GM21619 (cell line): ENCODE results near the gene SCART1.
"Not testable (repeated sequence)": the region's sequence is repeated elsewhere in the genome, so short reads cannot be mapped to it uniquely, and the experiment has no call there.

Experiments
- ATAC-seq: cut with Tn5 transposase; IDR thresholded peaks from one replicate; pipeline ENCODE4 v1.9.1; 2021; ENCODE audit not compliant: unreplicated experiment

Gene SCART1

DNA sequence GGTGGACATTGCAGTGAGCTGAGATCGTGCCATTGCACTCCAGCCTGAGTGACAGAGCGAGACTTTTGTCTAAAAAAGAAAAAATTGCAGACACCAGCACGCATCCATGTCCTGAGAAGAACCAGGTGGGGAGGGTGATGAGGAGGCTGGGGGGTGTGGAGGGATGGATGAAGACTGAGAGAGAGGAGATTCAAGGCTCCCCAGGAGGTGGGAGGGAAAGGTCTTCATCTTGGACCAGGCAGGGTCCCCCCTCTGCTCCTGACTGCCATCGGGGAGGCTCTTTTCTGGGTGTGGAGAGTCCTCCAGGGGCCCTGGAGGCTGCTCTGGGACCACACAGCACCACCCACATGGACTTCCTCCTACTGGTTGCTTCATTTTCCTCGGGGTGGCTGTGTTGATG lies 1.5 kb downstream of the SCART1 start:
- ATAC-seq, result no peak

DNA sequence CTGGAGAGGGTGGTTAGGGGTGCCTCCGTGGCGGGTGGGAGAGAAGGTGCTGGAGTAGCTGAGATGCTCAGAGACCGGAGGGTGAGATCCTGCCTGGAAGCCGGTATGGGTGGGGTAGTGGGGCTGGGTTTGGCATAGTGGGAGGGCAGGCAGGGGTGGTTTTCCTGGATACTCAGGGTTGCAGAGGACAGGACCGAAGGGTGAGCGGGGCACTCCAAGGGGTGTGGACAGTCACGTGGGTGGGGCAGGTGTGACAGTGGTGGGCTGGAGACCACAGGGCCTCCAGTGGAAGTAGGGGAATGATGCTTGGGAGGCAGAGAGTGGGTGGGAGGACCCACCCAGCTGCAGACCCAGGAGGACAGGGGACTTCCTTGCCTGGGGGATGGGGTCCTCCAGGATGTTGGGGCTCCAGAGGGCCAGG lies 1.9 kb downstream of the SCART1 start:
- ATAC-seq, result no peak

DNA sequence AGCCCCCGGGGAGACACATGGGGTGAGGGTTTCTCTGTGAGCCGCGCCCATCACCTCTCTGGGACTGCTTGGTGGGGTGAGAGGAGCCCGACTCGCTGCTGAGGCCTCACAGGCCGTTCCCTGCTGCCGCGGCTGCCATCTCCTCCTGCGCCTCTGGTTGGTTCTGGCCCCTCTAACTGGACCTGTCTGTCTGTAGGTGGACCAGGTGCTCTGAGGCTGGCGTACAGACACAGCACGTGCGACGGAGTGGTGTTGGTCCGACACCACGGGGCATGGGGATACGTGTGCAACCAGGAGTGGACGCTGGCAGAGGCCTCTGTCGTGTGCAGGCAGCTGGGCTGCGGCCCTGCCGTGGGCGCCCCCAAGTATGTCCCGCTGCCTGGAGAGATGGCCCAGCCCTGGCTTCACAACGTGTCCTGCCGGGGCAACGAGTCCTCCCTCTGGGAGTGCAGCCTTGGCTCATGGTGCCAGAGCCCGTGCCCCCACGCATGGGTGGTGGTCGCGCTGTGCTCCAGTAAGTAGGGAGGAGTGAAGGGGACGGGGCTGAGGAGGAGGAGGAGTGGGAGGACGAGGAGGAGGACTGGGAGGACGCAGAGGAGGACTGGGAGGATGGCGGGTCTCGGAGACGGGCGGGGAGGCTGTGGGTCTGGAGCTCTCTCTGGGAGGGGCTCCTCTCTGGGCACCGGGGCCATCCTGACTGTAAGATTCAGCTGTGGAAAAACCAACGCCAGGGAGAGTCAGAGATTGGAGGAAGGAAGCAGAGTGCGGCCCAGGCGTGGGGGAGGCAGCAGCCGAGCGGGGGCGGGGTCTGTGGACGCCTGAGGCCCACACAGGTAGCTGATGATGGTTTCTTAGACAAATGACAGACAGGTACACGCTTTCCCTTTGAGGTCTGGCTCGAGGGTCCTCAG lies 2.6 kb downstream of the SCART1 start:
- no peak for ATAC-seq

DNA sequence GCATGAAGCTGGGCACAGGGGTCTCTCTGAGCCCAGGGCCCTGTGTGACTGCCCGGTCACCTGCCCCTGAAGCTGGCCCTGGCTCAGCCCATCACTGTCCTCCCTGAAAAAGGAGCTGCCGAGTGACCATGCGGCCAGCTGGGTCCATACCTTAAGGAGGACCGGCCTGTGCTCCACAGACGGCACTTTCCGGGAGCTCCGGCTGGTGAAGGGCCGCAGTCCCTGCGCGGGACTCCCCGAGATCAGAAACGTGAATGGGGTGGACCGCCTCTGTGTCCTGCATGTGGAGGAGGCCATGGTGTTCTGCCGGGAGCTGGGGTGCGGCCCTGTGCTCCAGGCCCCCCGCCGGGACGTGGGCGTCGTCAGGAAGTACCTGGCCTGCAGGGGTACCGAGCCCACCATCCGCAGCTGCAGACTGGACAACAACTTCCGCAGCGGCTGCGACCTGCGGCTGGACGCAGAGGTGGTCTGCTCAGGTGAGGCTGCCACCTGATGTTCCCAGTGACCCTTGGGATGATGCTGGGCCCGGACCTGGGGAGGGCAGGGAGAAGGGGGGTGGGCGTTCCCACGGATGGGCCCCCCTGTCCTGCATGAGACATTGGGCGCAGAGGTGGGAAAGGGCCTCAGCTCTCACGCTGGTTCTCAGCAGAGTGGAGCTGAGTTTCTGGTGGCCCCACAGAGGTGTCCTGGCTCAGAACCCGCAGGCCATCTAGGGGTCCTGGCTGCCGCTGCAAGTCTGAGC lies 3.5 kb downstream of the SCART1 start:
- no peak for ATAC-seq

DNA sequence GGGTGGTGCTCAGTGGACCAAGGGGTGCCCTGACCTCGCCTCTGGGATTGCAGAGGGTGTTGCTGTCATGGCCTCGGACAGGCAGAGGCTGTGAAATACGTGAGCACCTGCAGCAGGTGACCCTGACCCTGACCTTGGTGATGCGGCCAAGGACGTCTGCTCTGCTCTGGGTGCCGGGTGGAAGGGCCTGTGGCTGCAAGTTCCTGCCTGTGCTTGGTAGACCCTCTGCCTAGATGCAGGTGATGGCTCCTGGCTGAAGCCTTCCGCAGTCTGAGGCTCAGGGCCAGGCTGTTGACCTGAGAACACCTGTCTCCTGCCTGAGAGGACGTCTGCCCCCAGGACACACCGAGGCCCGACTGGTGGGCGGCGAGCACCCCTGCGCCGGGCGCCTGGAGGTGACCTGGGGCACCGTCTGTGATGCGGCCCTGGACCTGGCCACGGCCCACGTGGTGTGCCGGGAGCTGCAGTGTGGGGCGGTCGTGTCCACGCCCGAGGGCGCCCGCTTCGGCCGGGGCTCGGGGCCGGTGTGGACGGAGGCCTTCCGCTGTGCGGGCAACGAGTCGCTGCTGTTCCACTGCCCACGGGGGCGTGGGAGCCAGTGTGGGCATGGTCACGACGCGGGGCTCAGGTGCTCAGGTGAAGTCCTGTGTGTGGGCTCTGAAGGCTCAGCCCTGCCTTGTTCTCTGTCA lies 4.4 kb downstream of the SCART1 start:
- ATAC-seq, result no peak

DNA sequence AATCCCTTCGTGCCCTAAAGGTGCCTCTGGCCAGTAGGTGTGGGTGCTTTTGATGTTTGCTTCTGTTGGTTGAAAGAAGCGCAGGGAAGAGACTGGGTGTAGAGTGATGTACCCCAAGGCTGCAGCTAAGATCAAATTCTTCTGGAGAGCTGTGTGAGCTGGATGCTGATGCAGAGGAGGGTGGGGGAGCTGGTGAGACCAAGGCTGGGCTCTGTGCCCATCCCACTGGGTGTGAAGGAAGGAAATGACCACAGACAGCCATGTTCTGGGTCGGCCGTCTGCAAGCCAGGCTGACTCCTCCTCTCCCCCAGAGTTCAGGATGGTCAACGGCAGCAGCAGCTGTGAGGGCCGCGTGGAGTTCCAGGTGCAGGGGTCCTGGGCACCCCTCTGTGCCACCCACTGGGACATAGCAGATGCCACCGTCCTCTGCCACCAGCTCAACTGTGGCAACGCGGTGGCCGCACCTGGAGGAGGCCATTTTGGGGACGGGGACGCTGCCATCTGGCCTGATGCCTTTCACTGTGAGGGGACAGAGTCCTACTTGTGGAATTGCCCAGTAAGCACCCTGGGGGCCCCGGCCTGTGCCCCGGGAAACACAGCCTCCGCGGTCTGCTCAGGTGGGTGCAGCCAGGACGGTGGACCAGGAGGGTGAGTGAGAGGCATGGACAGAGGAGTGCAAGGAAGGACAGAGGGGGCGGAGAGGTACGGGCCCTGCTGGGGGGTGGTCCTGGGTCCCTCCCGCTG lies 5.1 kb downstream of the SCART1 start:
- no peak for ATAC-seq

DNA sequence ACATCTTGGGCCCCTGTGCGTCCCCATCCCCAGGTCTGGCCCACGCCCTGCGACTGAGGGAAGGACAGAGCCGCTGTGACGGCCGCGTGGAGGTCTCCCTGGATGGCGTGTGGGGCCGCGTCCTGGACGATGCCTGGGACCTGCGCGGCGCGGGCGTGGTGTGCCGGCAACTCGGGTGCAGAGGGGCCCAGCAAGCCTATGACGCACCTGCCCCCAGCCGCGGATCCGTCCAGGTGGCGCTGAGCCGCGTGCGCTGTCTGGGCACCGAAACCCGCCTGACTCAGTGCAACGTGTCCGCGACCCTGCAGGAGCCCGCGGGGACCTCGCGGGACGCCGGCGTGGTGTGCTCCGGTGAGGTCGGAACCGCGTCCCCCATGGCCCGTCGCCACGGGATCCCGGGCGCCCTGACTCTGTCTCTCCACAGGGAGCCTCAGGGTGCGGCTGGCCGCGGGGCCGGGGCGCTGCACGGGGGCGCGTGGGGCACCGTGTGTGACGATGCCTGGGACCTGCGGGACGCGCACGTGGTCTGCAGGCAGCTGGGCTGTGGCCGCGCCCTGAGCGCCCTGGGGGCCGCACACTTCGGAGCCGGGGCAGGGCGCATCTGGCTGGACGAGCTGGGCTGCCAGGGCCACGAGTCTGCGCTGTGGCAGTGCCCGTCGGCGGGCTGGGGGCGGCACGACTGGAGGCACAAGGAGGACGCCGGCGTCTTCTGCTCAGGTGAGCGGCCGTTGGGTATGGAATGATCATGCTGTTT lies 5.9 kb downstream of the SCART1 start:
- ATAC-seq, result no peak

DNA sequence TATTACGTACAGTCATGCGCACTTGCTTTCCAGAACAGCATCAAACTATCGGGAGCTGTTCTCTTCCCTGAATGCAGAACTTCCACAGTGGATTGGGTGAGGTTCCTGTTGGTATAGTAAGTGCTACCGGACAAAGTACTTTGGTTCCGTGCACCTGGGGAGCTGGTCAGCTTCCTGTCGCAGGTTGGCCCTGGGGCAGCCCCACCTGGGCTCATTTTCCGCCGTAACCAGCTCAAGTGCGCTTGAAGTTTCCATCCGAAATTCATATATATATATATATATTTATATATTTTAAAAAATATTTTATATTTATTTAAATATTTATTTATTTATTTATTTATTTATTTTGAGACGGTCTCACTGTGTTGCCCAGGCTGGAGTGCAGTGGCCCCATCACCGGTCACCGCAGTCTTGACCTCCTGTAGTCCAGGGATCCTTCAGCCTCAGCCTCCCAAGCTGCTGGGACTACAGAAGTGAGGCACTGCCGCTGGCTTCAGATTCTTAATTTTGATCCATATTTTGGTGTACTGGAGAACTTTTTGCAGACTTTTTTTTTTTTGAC lies 6.5 kb downstream of the SCART1 start:
- no peak for ATAC-seq

DNA sequence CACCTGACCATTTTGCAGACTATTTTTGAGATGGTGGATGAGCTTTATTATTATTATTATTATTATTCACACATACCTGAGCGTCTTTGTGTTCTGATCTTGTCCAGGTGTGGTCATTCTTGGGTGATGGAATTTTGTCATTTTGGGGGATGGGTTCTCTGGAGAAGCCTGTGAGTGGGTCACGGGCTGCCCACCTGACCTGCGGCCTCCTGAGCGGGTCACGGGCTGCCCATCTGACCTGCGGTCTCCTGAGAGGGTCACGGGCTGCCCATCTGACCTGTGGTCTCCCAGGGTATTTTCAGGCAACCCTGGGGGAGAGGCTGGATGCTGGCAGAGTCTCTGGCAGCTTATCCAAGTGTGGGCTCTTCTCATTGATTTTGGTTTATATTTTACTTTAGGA lies 7.3 kb downstream of the SCART1 start:
- no peak for ATAC-seq

DNA sequence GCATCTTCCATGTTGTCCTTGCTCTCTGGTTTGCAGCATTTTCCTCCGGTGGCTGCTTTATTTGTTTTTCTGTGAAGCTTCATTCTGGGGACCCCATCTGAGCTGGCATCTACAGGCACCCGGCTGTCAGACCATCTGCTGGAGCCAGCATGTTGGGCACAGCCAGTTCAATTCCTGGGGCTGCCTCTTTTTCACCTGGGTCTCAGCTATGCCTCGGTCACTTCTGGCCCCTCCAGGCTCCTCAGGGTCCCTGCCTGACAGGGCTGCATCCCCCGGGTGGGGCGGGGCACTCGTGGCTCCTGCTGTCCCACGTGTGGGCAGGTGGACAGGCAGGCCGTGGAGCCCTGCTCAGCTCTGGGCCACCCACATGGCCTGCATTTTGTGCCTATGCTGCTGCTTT lies 8.1 kb downstream of the SCART1 start:
- no peak for ATAC-seq

DNA sequence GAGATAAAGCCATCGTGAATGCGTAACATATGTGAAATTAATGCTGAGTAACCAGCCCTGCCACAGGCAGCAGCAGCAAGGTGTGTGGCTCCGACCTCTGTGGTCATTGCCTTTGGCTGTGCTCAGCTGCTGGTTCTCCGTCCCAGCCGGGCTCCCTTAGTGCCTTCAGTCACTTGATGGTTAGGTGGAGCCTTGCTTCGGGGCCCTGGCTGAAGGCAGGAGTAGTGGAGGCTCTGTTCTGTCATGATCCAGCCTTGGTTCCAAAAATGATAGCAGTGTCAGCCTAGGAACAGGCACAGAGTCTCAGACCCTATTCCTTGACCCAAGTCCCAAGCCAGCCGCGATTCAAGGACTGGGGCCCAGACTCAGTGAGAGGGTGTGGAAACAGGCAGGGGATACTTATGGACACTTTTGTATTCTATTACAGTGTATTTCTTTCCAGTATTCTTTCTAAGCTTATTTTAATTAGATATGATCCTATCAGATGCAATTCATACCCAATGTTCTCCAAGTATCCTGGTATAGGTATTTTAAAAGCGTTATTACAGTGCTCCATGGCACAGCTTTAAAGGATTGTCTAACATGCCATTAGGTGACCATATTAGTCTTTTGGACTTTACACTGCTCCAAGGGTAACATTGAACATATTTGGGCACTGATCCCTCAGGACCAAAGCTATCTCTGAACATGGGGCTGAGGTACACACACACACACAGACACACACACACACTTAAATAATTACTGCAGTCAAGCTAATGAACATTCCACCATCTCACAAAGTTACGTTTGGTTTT lies 9.0 kb downstream of the SCART1 start:
- ATAC-seq, result no peak

DNA sequence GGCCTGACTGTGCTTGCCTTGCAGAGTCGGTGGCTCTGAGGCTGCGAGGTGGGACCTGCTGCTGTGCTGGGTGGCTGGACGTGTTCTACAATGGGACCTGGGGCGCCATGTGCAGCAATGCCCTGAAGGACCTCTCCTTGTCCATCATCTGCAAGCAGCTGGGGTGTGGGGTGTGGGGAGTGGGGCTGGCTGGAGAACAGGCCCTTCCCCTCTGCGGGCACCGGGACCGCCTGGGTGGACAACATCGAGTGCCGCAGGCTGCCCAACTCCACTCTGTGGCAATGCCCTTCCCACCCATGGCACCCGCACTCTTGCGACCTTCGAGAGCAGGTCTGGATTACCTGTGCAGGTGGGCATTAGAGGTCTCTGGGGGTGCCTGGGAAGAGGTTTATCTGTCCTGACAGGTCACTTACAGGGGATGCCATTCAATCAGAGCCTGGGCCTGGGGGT lies 10.9 kb downstream of the SCART1 start:
- ATAC-seq, result no peak

DNA sequence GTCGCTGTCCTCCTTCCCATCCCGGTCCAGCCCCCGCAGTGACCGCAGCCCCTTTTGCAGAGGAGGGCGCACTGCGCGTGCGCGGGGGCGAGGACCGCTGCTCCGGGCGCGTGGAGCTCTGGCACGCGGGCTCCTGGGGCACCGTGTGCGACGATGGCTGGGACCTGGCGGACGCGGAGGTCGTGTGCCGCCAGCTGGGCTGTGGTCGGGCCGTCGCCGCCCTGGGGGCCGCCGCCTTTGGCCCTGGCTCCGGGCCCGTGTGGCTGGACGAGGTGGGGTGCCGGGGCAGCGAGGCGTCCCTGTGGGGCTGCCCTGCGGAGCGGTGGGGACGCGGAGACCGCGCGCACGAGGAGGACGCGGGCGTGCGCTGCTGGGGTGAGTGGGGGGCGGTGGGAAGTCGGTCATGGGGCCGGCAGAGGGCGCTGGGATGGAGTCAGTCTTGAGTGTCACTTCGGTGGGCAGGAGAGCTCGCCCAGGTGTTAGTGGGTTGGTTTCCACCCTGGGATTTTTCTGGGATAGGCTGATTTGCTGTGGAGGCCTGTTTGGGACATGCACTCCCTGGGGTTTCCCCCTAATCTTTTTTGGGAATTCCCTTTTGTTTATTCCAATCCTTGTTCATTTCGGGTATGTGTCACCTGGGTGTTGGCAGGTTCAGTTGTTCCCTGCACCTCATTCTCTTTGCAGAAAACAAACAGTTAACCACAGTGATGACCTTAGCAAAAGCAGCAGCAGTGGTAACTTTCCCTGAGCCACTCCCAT lies 11.6 kb downstream of the SCART1 start:
- no peak for ATAC-seq

DNA sequence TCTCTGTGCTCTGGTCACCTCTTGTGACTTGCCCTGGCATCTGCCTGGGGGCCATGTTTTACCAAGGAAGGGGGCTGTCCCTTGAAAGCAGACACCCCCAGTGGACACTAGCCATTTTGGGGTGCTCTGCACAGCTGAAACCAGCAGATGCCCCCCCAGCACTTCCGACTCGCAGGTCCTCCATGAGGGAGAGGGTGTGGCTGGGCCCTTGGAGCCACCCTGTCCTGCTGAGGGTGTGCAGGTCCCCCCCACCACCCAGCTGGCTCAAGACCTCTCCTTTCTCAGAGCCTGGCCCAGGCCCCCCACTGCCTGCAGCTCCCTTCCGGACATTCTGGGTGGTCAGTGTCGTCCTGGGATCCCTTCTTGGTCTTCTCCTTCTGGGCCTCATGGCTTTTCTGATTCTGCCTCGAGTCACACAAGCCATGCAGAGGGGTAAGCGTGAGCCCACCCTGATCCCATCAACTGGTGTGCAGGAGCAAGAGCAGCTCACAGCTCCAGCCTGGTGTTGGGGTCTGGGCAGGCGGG lies 12.3 kb downstream of the SCART1 start:
- no peak for ATAC-seq

DNA sequence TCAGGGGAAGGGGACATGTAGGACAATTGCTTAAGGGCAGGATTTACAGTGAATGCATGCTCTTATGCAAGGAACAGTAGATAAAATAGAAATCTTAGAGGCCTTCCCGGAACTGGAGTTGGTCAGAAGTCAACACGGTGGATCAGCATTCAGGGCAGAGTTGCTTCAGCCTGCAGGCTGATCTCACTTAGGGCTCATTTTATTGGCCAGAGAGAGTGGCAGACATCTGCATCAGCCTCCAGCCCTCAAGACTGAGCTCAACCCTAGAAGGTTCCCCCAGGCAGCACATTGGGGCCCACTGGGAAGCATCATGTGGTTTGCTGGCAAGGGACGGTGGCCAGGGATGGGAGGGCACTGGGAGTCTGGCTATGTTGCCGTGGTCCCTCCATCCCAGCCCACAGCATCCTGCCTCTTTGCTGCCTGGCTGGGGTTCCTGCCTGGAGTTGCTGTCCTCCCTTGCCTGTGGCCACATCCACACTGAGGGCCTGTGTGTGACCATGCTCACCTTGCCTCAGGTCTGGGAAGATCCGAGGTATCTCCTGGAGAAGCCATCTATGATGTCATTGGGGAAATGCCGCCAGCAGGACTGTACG lies 13.0 kb downstream of the SCART1 start:
- ATAC-seq, result no peak

DNA sequence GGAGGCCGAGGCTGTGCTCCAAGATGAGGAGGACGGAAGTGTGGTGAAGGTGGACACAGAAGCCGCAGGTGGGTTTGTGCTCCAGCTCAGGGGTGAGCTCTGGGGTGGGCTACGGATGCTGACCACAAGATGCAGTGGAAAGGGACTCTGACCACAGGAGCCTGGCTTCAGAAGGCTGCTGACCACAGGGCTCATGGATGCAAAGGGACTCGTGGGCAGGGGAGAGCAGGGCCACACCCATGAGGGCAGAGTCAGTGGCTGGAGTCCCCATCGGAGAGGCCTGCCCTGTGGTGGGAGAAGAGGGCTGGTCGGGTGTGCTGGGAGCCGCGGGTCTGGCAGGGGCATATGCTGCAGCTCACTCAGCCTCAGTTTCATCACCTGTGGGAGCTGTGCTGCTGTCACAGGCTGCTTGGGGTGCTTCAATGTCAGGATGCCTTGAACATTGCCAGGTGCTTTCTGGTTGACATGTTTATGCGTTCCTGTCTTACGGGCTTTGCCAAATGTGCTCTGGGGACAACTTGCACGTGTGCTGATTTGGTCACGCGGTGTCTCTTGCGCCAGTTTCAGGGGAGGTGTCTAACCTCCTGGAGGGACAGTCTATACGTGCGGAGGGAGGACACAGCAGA lies 13.7 kb downstream of the SCART1 start:
- ATAC-seq, result no peak

DNA sequence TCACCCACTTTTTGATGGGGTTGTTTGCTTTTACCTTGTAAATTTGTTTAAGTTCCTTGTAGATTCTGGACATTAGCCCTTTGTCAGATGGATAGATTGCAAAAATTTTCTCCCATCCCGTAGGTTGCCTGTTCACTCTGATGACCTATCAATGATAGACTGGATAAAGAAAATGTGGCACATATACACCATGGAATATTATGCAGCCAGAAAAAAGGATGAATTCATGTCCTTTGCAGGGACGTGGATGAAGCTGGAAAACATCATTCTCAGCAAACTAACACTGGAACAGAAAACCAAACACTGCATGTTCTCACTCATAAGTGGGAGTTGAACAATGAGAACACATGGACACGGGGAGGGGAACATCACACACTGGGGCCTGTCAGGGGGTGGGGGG lies 15.5 kb downstream of the SCART1 start:
- not testable (repeated sequence) for ATAC-seq
